HG02884 (cell line): ENCODE data around the gene ELMOD1.

Experiments
- ATAC-seq: cut with Tn5 transposase; IDR thresholded peaks from one replicate; pipeline ENCODE4 v1.9.1; 2021; ENCODE audit warnings: mild to moderate bottlenecking, moderate library complexity; ENCODE audit not compliant: unreplicated experiment

ELMOD1 gene

DNA sequence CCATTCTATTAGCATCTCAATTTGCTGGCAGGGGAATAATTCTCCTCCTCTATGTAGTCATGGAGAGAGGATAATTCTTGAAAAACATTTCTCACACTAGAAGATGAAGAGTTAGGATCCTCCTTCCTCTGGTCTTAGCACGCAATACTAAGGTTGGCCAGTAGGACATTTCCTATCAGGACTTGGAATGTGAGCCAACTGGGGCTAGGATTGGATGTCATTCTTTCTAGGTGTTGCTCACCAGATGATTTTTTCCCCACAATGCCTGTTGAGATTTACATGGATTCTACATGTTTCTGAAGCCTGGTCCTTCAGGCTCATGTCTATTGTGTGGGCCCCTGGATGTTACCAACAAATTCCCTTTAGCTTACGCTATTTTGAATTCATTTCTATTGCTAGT, 92.9 kb downstream of the ELMOD1 start:
- no peak for ATAC-seq

- ATAC-seq: no peak
Measured at GRCh38 chr11:107688322-107688918, 97.5 kb downstream of the ELMOD1 start.

GRCh38 chr11:107689317-107690202, 98.6 kb downstream of the ELMOD1 start:
- peak; percentile 89 for ATAC-seq

DNA sequence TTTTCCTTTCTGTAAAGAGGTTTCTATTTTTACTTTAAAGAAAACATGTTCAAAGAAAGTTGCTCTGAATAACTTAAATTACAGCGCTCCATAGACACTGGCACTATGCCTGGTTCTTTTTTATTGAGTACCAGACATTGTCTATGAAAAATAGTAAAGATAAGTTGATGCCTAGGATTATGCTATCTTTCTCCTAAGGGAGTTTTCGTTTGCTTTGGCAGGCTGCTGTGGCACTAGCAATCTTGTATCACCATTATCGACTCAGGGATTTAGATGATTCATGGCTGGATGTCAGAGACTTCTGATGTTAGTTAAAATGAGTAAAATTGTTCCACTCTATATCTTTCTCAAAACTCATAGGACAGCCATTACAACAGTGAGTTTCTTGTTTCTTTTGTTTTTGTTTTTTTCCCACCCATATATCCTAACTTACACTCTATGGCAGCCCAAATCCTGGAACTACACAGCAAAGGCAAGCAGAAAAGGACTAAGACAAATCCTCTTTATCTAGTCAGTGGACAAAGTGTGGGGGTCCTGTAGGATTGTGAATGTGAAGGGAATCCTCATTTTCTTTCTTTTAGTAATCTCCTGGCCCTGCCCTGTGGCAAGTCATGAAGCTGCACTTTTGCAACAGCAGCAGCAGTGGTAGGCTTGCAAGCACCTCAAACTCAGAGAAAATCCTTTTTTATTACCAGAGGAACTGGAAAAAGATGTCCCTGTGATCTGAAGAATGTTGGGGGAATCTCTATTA, 100.2 kb downstream of the ELMOD1 start:
- no peak for ATAC-seq

DNA sequence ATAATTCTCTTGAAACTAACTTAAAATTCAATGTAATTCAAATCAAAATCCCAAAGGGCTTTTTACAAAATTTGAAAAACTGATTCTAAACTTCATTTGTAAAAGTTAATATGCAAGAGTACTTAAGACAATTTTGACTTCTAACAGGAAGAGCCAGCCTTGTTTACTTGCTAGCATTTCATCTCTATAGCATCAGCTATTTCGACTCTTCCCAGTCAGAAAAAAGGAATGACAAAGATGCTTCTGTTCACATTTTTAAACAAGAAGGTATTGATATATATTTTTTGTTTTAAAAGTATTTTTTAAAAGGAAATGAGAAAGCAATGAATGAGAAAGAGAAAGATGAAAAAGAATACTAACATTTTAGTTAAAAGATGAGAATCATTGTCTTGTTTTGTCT, 104.5 kb downstream of the ELMOD1 start:
- no peak for ATAC-seq

DNA sequence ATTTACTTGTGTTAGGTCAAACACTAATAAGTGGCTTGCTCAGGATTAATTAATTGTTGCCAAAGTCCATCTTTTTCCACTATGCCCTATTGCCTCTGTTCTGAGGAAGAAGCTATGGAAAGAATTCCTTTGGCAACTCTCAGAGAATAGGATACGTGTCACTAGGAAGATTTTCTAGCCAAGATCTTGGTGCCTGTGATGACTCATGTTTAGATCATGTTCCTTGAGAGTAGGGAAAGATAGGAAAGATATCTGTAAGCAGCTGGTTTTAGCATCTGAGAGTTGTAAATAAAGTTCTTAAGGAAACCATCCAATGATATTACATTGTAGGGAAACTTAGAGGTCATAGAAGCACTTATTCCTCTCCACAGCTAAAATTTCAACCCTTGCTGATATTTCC, 105.2 kb downstream of the ELMOD1 start:
- no peak for ATAC-seq

DNA sequence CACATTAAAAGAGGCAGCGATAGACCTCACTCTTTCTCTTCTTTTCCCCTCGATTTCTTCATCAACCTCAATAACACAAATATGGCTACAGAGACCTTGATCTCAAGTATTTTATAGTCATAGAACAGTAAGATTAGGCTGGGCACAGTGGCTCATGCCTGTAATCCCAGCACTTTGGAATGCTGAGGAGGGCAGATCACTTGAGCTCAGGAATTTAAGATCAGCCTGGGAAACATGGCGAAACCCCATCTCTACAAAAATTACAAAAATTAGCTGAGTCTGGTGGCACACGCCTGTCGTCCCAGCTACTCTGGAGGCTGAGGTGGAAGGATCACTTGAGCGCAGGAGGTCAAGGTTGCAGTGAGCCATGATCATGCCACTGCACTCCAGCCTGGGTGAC, 106.3 kb downstream of the ELMOD1 start:
- ATAC-seq: no peak

GRCh38 chr11:107699371-107700285, 108.7 kb downstream of the ELMOD1 start:
- ATAC-seq: no peak

GRCh38 chr11:107702109-107702660, 111.2 kb downstream of the ELMOD1 start:
- ATAC-seq: no peak

DNA sequence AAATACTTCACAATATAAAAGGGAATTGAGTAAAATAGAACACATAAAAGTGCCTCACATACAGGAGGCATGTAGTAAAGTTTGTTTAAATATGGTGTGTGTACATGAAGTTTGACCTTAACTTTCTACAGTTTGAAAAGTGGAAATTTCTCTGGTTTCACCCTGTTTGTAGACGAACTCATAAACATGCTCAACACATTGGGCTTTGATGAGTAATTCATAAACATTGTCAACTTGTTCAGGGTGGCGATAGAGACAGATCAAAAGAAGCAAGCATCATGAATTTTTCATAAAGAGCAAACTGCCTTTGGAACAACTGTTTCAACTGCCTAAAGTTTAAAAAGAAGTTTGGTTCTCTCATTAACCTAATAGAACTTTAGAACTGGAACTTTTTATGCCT, 111.8 kb downstream of the ELMOD1 start:
- ATAC-seq: no peak

GRCh38 chr11:107704451-107704850, 113.5 kb downstream of the ELMOD1 start:
- no peak for ATAC-seq

DNA sequence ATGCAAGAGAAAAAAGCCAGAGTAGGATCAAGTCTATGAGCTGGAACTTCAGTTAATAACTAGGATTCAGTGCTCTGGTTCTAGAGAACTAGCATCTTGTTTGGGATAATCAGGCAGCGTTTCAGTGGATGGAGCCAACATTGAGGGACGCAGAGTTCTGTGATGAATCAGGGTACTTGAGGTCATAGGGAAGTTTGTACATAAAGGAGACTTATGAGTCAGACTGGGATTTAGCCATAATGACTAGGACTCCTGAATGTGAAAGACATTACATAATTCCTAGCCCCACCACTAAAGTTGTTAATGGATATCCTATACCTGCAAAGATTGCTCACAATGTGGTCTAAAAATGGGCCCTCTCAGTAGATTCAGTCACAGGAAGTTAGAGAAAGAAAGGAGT, 114.1 kb downstream of the ELMOD1 start:
- no peak for ATAC-seq

DNA sequence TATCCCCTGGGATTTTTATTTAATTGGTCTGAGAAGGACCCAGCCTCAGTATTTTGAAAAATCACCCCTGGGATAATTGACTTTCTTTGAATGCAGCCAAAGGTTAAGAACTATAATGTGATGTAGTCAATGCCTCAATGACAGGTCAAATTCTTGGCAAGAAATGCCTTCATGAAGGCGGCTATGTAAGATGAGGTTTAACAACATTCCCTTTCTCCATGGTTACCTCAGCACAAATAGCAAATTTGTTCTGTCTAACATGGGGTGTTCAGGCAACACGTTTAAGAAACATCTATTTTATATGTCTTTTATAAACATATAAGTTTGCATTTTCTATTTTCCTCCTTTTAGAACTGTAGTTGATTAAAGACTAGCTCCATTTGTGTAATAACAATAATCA, 115.6 kb downstream of the ELMOD1 start:
- ATAC-seq: no peak

DNA sequence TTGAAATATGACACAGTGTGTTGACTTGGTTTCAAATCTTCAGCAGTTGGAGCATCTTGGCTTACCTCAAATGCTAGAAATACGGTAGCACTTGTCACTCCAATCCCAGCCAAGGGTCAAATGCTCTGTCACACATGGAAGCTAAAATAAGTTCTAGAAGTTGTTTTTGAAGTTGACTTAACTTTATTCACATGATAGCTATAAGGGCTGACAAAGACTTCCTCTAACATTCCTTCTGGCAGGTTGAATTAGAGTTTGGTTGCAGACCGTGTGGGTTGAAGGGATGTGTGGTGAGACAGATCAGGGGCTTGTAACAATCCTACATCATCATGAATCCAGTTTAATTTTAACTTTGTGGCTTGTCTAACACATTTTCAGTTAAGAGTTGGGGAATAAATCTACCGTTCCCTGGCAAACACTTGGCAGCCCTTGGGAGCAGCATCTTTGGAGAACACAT, 116.3 kb downstream of the ELMOD1 start:
- no peak for ATAC-seq

- no peak for ATAC-seq
Measured at GRCh38 chr11:107707807-107708206, 116.9 kb downstream of the ELMOD1 start.

- no peak for ATAC-seq
Measured at GRCh38 chr11:107708792-107709191, 117.8 kb downstream of the ELMOD1 start.

- ATAC-seq: no peak
Measured at GRCh38 chr11:107710301-107710700, 119.4 kb downstream of the ELMOD1 start.

GRCh38 chr11:107711861-107712755, 121.2 kb downstream of the ELMOD1 start, which contains the start of gene SLN:
Gene SLN, minus strand, starts transcription at chr11:107712056.
- no peak for ATAC-seq

GRCh38 chr11:107713009-107713408, 122.1 kb downstream of the ELMOD1 start:
- ATAC-seq: no peak
